HG02852 (cell line): ENCODE data around the gene PLS1.
"Not testable (repeated sequence)": the region's sequence is repeated elsewhere in the genome, so short reads cannot be mapped to it uniquely, and the experiment has no call there.

Experiments
- ATAC-seq: cut with Tn5 transposase; IDR thresholded peaks from one replicate; pipeline ENCODE4 v1.9.1; 2021; ENCODE audit warnings: mild to moderate bottlenecking, moderate library complexity; ENCODE audit not compliant: unreplicated experiment

Gene PLS1

GRCh38 chr3:142595581-142595950 is 627 bp upstream of the PLS1 start:
- no peak for ATAC-seq

GRCh38 chr3:142596726-142597088 is 514 bp downstream of the PLS1 start:
- ATAC-seq = no peak

GRCh38 chr3:142597906-142598305 is 1.7 kb downstream of the PLS1 start:
- no peak for ATAC-seq

- ATAC-seq = no peak
These were observed 5.5 kb downstream of the PLS1 start for GRCh38 chr3:142601713-142602112.

- no peak for ATAC-seq
These were observed 6.6 kb downstream of the PLS1 start for GRCh38 chr3:142602619-142603385.

- not testable (repeated sequence) for ATAC-seq
These were observed 7.2 kb downstream of the PLS1 start for GRCh38 chr3:142603386-142603705.

- ATAC-seq = no peak
These were observed 8.7 kb downstream of the PLS1 start for GRCh38 chr3:142604940-142605339.

GRCh38 chr3:142608631-142609030 is 12.4 kb downstream of the PLS1 start:
- no peak for ATAC-seq

GRCh38 chr3:142609136-142609535 is 12.9 kb downstream of the PLS1 start:
- ATAC-seq = no peak

- no peak for ATAC-seq
These were observed 15.0 kb downstream of the PLS1 start for GRCh38 chr3:142611206-142611605.

GRCh38 chr3:142613491-142613890 is 17.3 kb downstream of the PLS1 start:
- no peak for ATAC-seq

GRCh38 chr3:142614059-142614626 is 17.9 kb downstream of the PLS1 start:
- no peak for ATAC-seq

- no peak for ATAC-seq
These were observed 19.0 kb downstream of the PLS1 start for GRCh38 chr3:142615171-142615570.

- no peak for ATAC-seq
These were observed 22.8 kb downstream of the PLS1 start for GRCh38 chr3:142618917-142619461.

GRCh38 chr3:142622405-142622804 is 26.2 kb downstream of the PLS1 start:
- ATAC-seq = no peak

- no peak for ATAC-seq
These were observed 27.0 kb downstream of the PLS1 start for GRCh38 chr3:142623194-142623593.

GRCh38 chr3:142624341-142625152 is 28.4 kb downstream of the PLS1 start:
- no peak for ATAC-seq

- no peak for ATAC-seq
These were observed 28.9 kb downstream of the PLS1 start for GRCh38 chr3:142625153-142625440.

GRCh38 chr3:142626971-142627370 is 30.8 kb downstream of the PLS1 start:
- ATAC-seq = no peak

GRCh38 chr3:142628801-142629200 is 32.6 kb downstream of the PLS1 start:
- ATAC-seq = no peak

GRCh38 chr3:142633073-142633472 is 36.9 kb downstream of the PLS1 start:
- ATAC-seq = no peak

- ATAC-seq = no peak
These were observed 39.9 kb downstream of the PLS1 start for GRCh38 chr3:142636050-142636449.
